ENCODE measurements around the gene PCDH9. TPM values are rescaled to one million over a fixed set of nuclear protein-coding genes. Genes with fewer than 3 reads are reported as not detected.

The PCDH9 gene
- total RNA-seq, 4 donors from 2014 or later, result 2.8 to 22.4 (median 12.9) TPM

GRCh38 chr13:66558506-66558905 lies 671.6 kb downstream of the PCDH9 start:
- 57 to 77% methylated on average over 2 of the region's 2 CpGs for WGBS, 2 donors
- TF ChIP-seq CTCF (IDR thresholded peaks at IDR 0.05) (no peak), POLR2A (IDR thresholded peaks at IDR 0.05) (no peak)
- Histone ChIP-seq H3K4me3 (replicated peaks in 1 of 3) (no peak overlapping the region), H3K9me3 (no peaks in the 10 kb centered on the region), H3K27me3 (no peaks in the 10 kb centered on the region), H3K27ac (no peak overlapping the region), H3K4me1 (no peaks in the 10 kb centered on the region), H3K36me3 (no peaks in the 10 kb centered on the region)
- no peak for DNase-seq
- intact Hi-C loops (cut with DNase I), result no loop called here

- no peak for DNase-seq
- Histone ChIP-seq H3K36me3 (no peaks in the 10 kb centered on the region), H3K9me3 (no peaks in the 10 kb centered on the region), H3K4me3 (replicated peaks in 1 of 3) (no peak overlapping the region), H3K4me1 (no peaks in the 10 kb centered on the region), H3K27me3 (no peaks in the 10 kb centered on the region), H3K27ac (no peak overlapping the region)
- TF ChIP-seq CTCF (IDR thresholded peaks at IDR 0.05) (no peak), POLR2A (IDR thresholded peaks at IDR 0.05) (no peak)
- WGBS, 2 donors, result 90 to 93% methylated on average over 3 of the region's 3 CpGs
- intact Hi-C loops (cut with DNase I), result no loop called here
Observed at GRCh38 chr13:66557357-66557756, 672.8 kb downstream of the PCDH9 start.

- Histone ChIP-seq H3K27me3 (no peaks in the 10 kb centered on the region), H3K27ac (no peak overlapping the region), H3K9me3 (no peaks in the 10 kb centered on the region), H3K4me1 (no peaks in the 10 kb centered on the region), H3K4me3 (replicated peaks in 1 of 3) (no peak overlapping the region), H3K36me3 (no peaks in the 10 kb centered on the region)
- DNase-seq, result no peak
- TF ChIP-seq POLR2A (IDR thresholded peaks at IDR 0.05) (no peak), CTCF (IDR thresholded peaks at IDR 0.05) (no peak)
- intact Hi-C loops (cut with DNase I), result no loop called here
Observed at GRCh38 chr13:66556306-66556705, 673.8 kb downstream of the PCDH9 start.

- no peak overlapping the region for H3K4me3 ChIP-seq (replicated peaks in 1 of 3)
- 98 to 99% methylated on average over 2 of the region's 2 CpGs for WGBS, 2 donors
- H3K9me3 ChIP-seq, result no peaks in the 10 kb centered on the region
- intact Hi-C loops (cut with DNase I), result no loop called here
- H3K36me3 ChIP-seq, result no peaks in the 10 kb centered on the region
- H3K27me3 ChIP-seq, result no peaks in the 10 kb centered on the region
- H3K27ac ChIP-seq, result no peak overlapping the region
- TF ChIP-seq CTCF (IDR thresholded peaks at IDR 0.05) (no peak), POLR2A (IDR thresholded peaks at IDR 0.05) (no peak)
- no peaks in the 10 kb centered on the region for H3K4me1 ChIP-seq
- no peak for DNase-seq
Observed at GRCh38 chr13:66553391-66553790, 676.7 kb downstream of the PCDH9 start.

GRCh38 chr13:66551128-66551527 lies 679.0 kb downstream of the PCDH9 start:
- Histone ChIP-seq H3K27me3 (no peaks in the 10 kb centered on the region), H3K36me3 (no peaks in the 10 kb centered on the region), H3K4me3 (replicated peaks in 1 of 3) (no peak overlapping the region), H3K27ac (no peak overlapping the region), H3K9me3 (no peaks in the 10 kb centered on the region), H3K4me1 (no peaks in the 10 kb centered on the region)
- no peak for DNase-seq
- intact Hi-C loops (cut with DNase I), result no loop called here
- WGBS, 2 donors, result 73 to 76% methylated on average over 4 of the region's 4 CpGs
- TF ChIP-seq CTCF (IDR thresholded peaks at IDR 0.05), result no peak
- no peak for TF ChIP-seq POLR2A (IDR thresholded peaks at IDR 0.05)

Data from thyroid gland (tissue), 4 donors.